Measurements from ENCODE around the gene ZDHHC18.

DNA sequence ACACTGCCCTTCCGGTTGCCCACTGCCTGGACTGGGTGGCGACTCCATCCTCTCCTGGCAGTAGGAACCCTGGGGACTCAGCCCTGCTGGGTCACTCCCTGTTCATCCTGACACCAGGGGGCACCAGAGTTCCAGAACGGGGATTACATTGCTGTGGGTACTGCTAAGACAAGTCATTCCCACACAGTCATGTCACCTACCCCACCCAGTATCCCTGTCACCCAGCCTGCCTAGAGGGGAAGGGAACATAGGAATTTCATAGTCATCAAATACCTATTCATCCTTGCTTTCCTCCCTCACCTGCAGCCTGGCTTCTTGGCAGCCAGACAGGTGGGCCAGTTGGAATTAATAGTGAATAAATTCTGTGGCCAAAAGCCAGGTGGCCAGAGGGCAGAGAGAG is 26.7 kb downstream of the ZDHHC18 start:
- TF ChIP-seq, protein P1, sequence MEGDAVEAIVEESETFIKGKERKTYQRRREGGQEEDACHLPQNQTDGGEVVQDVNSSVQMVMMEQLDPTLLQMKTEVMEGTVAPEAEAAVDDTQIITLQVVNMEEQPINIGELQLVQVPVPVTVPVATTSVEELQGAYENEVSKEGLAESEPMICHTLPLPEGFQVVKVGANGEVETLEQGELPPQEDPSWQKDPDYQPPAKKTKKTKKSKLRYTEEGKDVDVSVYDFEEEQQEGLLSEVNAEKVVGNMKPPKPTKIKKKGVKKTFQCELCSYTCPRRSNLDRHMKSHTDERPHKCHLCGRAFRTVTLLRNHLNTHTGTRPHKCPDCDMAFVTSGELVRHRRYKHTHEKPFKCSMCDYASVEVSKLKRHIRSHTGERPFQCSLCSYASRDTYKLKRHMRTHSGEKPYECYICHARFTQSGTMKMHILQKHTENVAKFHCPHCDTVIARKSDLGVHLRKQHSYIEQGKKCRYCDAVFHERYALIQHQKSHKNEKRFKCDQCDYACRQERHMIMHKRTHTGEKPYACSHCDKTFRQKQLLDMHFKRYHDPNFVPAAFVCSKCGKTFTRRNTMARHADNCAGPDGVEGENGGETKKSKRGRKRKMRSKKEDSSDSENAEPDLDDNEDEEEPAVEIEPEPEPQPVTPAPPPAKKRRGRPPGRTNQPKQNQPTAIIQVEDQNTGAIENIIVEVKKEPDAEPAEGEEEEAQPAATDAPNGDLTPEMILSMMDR (IDR thresholded peaks at IDR 0.05), result peak in 2 of 3 donors; percentile 62 to 68
- no peak for TF ChIP-seq POLR2A (IDR thresholded peaks at IDR 0.05)
